ENCODE data around the gene NPTN.

Gene NPTN

GRCh38 chr15:73515527-73515926 lies 117.7 kb downstream of the NPTN start:
- no peak for TF ChIP-seq FOXP2 (optimal IDR thresholded peaks at IDR 0.05; ENCODE audit: borderline replicate concordance, extremely low read depth, extremely low read length, insufficient read depth)
- TF ChIP-seq TAF1 (IDR thresholded peaks at IDR 0.05; ENCODE audit: borderline replicate concordance, insufficient read depth, low read length) = no peak
- TF ChIP-seq POLR2AphosphoS5 (IDR thresholded peaks at IDR 0.05; ENCODE audit: low read depth, low read length) = no peak
- no peak for TF ChIP-seq REST (IDR thresholded peaks at IDR 0.05; ENCODE audit: insufficient read depth in 1 of 2, low read depth in 2 of 2, low read length in 2 of 2)
- TF ChIP-seq SIN3A (IDR thresholded peaks at IDR 0.05; ENCODE audit: borderline replicate concordance, insufficient read depth, low read length) = no peak
